H1 (cell line): ENCODE data around the gene HIPK3. TPM values are rescaled to one million over a fixed set of nuclear protein-coding genes. Genes with fewer than 3 reads are reported as not detected.

Experiments
- CBX8 ChIP-seq: fragments of 300-800, 300-1000 bp; sonication (generic); IDR thresholded peaks from 2 replicates; pipeline ENCODE4 v1.7.1; 2016; ENCODE audit warnings: low read depth, low read length, borderline replicate concordance
- EZH2 ChIP-seq: fragments of 200-600 bp; sonication (generic); IDR thresholded peaks from 2 replicates; pipeline ENCODE4 v1.7.1; 2012; ENCODE audit warnings: low read depth, mild to moderate bottlenecking, moderate library complexity, low read length, inconsistent platforms; ENCODE audit not compliant: severe bottlenecking
- SIN3A ChIP-seq, 2 experiments: IDR thresholded peaks in 1 of 2; conservative IDR thresholded peaks in 1 of 2; 2 replicates each; pipeline ENCODE4 v1.6.1; 2011 to 2012; ENCODE audit warnings: low read length in 2 of 2, improper control_type of control experiment in 1 of 2, low read depth in 1 of 2, mild to moderate bottlenecking in 1 of 2
- polyA plus RNA-seq, 7 experiments: library from polyadenylated mRNA; depleted of rRNA in 3 of 7; stranded (reverse) in 5 of 7; unstranded in 2 of 7; fragments of >200 nt in 5 of 7; fragments of 200-250 nt in 2 of 7; gene quantifications; 1 replicate in 5 of 7; 2 replicates in 1 of 7; 4 replicates in 1 of 7; pipeline versions ENCODE4 v1.2.1 to v1.2.3, GENCODE V29; 2011 to 2013; ENCODE audit warnings: missing spikeins in 2 of 7, mixed read lengths in 2 of 7
- total RNA-seq: library from RNA; stranded (reverse); fragmentation: NEBNext Ultra II Directional; extraction: Animal tissue kit (Norgen Biotek cat#: 25700); gene quantifications from 2 replicates; pipeline ENCODE4 v1.2.1, GENCODE V29; 2021
- TF ChIP-seq, protein P1 (sequence below): IDR thresholded peaks from 2 replicates; pipeline ENCODE4 v1.6.1; 2011; ENCODE audit warnings: low read depth, mild to moderate bottlenecking, low read length; ENCODE audit not compliant: insufficient read depth

HIPK3 gene
- total and polyA plus RNA-seq, 2 of the 8 experiments (the other 6 are each of a cell fraction or from before 2014, with no cell fraction given): 5.0 to 22.3 TPM

DNA sequence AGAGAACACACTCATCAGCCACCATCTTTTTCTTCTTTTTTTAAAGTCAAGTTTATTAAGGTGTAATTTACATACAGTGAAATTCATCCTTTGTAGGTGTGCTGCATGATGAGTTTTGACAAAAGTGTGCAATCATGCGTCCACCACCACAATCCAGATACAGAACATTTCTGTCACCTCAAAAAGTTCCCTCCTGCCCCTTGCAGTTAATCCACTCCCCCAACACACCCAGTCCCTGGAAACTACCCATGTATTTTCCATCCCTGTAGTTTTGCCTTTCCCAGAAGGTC, 126.7 kb downstream of the HIPK3 start (continued):
- TF ChIP-seq EZH2 (no peak), SIN3A (conservative IDR thresholded peaks at IDR 0.05 in 1 of 2, IDR thresholded peaks at IDR 0.05 in 1 of 2; ENCODE audit: low read depth in 1 of 2, low read length in 2 of 2) (no peak), CBX8 (no peak)
- TF ChIP-seq, protein P1, sequence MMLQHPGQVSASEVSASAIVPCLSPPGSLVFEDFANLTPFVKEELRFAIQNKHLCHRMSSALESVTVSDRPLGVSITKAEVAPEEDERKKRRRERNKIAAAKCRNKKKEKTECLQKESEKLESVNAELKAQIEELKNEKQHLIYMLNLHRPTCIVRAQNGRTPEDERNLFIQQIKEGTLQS: no peak
- TF ChIP-seq, all 59 proteins: peak for 0
